ENCODE results near the gene TSNAX.

TSNAX gene

DNA sequence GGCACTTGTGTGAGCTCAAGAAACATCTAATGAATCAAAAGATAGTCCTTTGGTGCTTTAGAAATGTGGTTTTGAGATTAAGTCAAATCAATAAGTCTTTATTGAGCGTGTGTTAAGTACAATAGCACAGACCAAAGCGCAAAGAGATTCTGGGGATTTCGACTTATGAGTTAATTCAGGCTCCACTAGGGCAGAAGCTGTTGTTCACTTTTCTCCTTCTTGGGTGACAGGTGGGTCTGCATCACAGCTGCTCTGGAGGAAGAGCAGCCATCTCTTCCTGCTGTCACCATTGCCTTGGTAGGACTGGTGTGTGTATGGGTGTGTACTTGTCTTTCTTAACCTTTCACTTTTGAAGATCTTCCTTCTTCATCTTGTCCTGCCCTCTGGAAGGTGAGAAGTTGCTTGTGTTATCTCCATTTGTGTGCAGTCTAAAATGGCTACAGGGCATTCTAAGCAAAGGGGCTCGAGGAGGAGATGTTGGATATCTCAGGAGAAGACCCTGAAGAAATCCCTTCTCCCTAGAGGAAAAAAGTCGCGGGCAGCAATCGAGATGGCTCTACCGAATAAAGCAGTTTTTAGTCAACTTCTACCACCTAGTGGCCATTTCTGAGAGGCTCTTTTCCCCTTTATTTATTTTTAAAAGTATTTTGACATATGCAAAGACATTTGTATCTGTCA lies 75.3 kb downstream of the TSNAX start:
- no peak for DNase-seq

GRCh38 chr1:231604276-231604621 lies 75.8 kb downstream of the TSNAX start:
- no peak for DNase-seq

DNA sequence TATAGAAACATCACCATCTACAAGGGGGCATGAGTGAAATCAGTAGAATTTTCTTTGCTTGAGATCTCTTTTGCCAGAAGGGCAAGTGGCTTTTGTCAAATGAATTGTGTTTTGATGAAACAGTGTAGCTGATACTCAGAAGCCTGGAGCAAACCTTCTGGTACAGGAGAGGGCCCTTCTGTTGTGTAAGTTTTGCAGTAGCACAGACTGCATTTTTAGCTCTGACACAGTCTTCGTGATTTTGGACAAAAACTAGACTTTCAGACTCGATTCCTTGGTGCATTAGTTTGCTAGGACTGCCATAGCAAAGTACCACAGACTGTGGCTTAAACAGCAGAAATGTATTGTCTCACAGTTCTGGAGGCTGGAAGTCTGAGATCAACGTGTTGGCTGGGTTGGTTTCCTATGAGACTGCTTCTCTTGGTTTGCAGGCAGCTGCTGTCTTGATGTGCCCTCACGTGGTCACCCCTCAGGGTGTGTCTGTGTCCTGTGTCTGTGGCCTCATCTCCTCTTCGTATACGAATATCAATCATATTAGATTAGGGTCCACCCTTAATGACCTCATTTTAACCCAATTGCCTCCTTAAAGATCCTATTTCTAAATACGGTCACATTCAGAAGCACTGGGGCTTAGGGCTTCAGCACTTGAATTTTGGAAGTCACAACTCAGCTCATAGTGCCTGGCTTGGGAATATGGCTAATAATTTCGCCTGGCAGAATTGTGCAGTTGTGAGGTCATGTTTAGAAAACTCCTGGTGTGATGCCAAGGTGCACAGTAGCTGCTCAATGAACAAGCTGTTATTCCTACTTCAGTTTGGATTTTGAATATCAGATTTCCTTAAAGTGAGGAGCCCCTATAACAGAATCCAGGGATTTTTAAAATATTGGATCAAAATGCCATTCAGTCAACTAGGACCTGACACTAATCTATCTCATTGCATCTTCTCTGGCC lies 77.0 kb downstream of the TSNAX start:
- no peak for DNase-seq

- no peak for DNase-seq
Observed at GRCh38 chr1:231606712-231607111, 78.2 kb downstream of the TSNAX start.

DNA sequence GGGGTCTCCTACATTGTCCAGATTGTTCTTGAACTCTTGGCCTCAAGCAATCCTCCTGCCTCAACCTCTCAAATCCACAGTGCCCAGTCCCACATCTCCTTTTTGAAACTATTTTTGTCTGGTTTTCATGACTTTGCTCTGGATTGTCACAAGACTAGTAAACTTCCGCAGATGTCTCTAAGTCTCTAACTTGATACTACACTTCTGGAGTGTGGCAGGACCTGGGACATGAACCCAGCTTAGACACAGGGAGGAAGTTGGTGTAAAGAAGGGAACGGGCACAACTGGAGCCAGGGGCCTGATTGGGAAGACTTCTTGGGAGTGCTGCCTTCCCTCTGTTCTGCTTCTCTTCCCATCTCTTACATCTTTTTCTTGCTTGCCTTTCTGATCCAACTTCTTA lies 81.9 kb downstream of the TSNAX start:
- no peak for DNase-seq

- no peak for DNase-seq
Observed at GRCh38 chr1:231611111-231611510, 82.6 kb downstream of the TSNAX start.

GRCh38 chr1:231611851-231612250 lies 83.4 kb downstream of the TSNAX start:
- DNase-seq, result no peak

DNA sequence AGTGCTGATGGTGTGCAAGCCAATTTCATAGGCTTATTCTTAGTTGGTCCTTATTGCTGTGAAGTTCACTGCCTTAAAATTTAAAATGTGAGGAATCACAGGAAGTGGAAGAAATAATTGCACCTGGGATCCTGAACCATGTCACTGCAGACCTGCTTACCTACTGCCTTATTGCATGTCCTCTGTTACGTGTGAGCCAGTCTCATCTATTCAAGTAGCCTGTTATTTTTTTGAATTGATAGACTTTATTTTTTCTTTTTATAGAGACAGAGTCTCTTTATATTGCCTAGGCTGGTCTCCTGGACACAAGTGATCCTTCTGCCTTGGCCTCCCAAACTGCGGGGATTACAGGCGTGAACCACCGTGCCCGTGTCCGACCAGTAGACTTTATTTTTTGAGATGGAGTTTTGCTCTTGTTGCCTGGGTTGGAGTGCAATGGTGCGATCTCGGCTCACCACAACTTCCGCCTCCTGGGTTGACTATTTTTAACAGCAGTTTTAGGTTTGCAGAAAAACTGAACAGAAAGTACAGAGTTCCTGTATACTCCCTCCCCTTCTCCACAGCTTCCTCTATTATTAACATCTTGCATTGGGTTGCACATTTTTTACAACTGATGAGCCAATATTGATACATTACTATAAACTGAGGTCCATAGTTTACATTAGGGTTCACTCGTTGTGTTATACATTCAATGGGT lies 84.1 kb downstream of the TSNAX start:
- no peak for DNase-seq

- DNase-seq, result no peak
Observed at GRCh38 chr1:231613419-231614349, 85.2 kb downstream of the TSNAX start.
